Suprapubic skin (tissue), 4 donors: ENCODE results near the gene SCAANT1. TPM values are rescaled to one million over a fixed set of nuclear protein-coding genes. Genes with fewer than 3 reads are reported as not detected.

Source experiments
- DNase-seq, 2 donors: peaks; one replicate each; pipeline ENCODE4 v3.0.0-alpha.2; 2019; ENCODE audit warnings: low spot score in 2 of 2
- H3K27ac ChIP-seq: fragments of 200-600 bp; sonication (generic); one replicate; pipeline ENCODE4 v1.5.1; 2019
- H3K27me3 ChIP-seq: fragments of 200-600 bp; sonication (generic); one replicate; pipeline ENCODE4 v1.5.1; 2019
- H3K36me3 ChIP-seq: fragments of 200-600 bp; sonication (generic); one replicate; pipeline ENCODE4 v1.5.1; 2019
- H3K4me1 ChIP-seq: fragments of 200-600 bp; sonication (generic); one replicate; pipeline ENCODE4 v1.5.1; 2019
- H3K4me3 ChIP-seq: fragments of 200-600 bp; sonication (generic); one replicate; pipeline ENCODE4 v1.5.1; 2019; ENCODE audit warnings: mild to moderate bottlenecking
- H3K9me3 ChIP-seq: fragments of 200-600 bp; sonication (generic); one replicate; pipeline ENCODE4 v1.5.1; 2019
- CTCF ChIP-seq, 2 donors: fragments of 200-600 bp in 1 of 2; fragments of 450-650 bp in 1 of 2; sonication (generic) in 1 of 2; IDR thresholded peaks; one replicate each; pipeline ENCODE4 v1.5.1; 2016 to 2019; ENCODE audit warnings: antibody characterized with exemption in 2 of 2, mild to moderate bottlenecking in 1 of 2, moderate library complexity in 1 of 2
- EP300 ChIP-seq: sonication (generic); formaldehyde crosslinking; IDR thresholded peaks from one replicate; pipeline ENCODE4 v1.6.1; 2017; ENCODE audit warnings: antibody characterized with exemption
- POLR2A ChIP-seq, 2 donors: fragments of 450-650 bp; IDR thresholded peaks; one replicate each; pipeline ENCODE4 v1.6.1; 2017; ENCODE audit warnings: antibody characterized with exemption in 2 of 2, mild to moderate bottlenecking in 2 of 2, moderate library complexity in 2 of 2
- POLR2AphosphoS5 ChIP-seq, 3 donors: sonication (generic); formaldehyde crosslinking; IDR thresholded peaks; one replicate each; pipeline ENCODE4 v1.6.1; 2017; ENCODE audit warnings: antibody characterized with exemption in 3 of 3
- WGBS: methylation state at CpG from one replicate; pipeline ENCODE4 v1.1.5; 2018; 5-methylcytosine and 5-hydroxymethylcytosine counted together
- total RNA-seq, 4 donors: library from RNA; depleted of rRNA; stranded (reverse); fragments of >200 nt; gene quantifications; one replicate each; pipeline ENCODE4 v1.1.0, GENCODE V29; 2016

SCAANT1 gene
- total RNA-seq, 4 donors from 2014 or later, result not detected

- WGBS, result 88% methylated on average over 3 of the region's 3 CpGs
- Histone ChIP-seq H3K27me3 (no peaks in the 10 kb centered on the region), H3K4me3 (no peak overlapping the region), H3K9me3 (no peaks in the 10 kb centered on the region), H3K4me1 (peaks cover 28% of the 10 kb centered on the region), H3K27ac (no peak overlapping the region), H3K36me3 (peaks cover 4% of the 10 kb centered on the region)
- DNase-seq, result no peak
- no peak for TF ChIP-seq CTCF (IDR thresholded peaks at IDR 0.05)
- TF ChIP-seq POLR2AphosphoS5 (IDR thresholded peaks at IDR 0.05), result no peak
- no peak for TF ChIP-seq EP300
- no peak for TF ChIP-seq POLR2A (IDR thresholded peaks at IDR 0.05)
Observed at GRCh38 chr3:63955036-63955650, 43.0 kb upstream of the SCAANT1 start.

GRCh38 chr3:63954182-63954581 is 42.0 kb upstream of the SCAANT1 start:
- no peaks in the 10 kb centered on the region for H3K9me3 ChIP-seq
- H3K4me3 ChIP-seq, result no peak overlapping the region
- peaks cover 22% of the 10 kb centered on the region for H3K4me1 ChIP-seq
- peaks cover 4% of the 10 kb centered on the region for H3K36me3 ChIP-seq
- WGBS, result 70% methylated on average over 5 of the region's 5 CpGs
- no peak overlapping the region for H3K27ac ChIP-seq
- no peak for DNase-seq
- TF ChIP-seq CTCF (IDR thresholded peaks at IDR 0.05) (no peak), EP300 (no peak), POLR2A (IDR thresholded peaks at IDR 0.05) (no peak), POLR2AphosphoS5 (IDR thresholded peaks at IDR 0.05) (no peak)
- no peaks in the 10 kb centered on the region for H3K27me3 ChIP-seq

DNA sequence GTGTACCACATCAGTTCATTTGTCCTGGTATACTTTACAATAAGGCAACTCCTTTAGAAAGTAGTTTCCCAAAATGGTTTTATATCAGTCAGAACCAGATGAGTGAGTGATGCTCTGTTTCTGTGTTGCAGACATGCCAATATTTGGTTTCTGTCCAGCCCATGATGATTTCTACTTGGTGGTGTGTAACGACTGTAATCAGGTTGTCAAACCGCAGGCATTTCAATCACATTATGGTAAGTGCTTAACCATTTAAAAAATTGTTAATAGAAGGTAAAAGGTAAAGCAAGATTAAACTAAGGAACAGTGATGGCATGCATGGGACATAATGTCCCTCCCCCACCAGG is 40.0 kb upstream of the SCAANT1 start:
- TF ChIP-seq POLR2A (IDR thresholded peaks at IDR 0.05) (no peak), CTCF (IDR thresholded peaks at IDR 0.05) (no peak), POLR2AphosphoS5 (IDR thresholded peaks at IDR 0.05) (no peak), EP300 (no peak)
- 69% methylated on average over 2 of the region's 2 CpGs for WGBS
- Histone ChIP-seq H3K4me1 (peaks cover 22% of the 10 kb centered on the region), H3K4me3 (no peak overlapping the region), H3K9me3 (no peaks in the 10 kb centered on the region), H3K27ac (no peak overlapping the region), H3K27me3 (no peaks in the 10 kb centered on the region), H3K36me3 (peaks cover 4% of the 10 kb centered on the region)
- no peak for DNase-seq

DNA sequence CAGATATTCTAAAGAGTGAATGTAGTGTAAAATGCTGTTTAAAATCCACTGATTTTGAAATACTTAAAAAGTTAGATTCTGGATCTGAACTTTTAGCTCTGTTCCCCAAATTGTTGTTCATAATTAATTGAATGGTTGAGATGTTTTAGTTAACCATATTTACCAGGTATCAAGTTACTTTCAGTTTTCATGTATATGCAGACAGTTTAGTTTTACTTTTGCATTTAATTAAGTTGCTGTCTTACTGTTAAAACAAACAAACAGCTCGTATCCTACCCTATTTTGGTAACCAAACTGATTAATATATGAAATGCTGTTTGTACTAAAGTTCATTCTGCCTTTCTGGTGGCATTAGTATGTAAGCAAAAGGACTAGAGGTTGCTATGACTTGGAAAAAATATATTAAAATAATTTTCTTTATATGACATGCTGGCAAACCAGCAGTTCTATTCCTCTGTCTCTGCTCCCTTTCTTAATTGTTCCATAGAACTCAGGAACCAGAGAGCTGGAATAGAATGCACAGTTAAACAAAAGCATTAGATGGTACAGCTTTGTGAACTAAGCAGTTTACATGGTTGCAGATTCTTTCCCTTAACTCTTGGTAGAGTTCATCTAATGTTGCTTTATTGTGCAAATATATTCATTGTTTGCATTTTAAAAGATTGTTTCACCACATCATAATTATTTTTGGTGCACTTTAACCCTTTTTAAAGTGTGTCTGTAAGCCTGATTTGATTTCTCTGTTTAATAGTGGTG is 39.5 kb upstream of the SCAANT1 start:
- Histone ChIP-seq H3K4me3 (no peak overlapping the region), H3K36me3 (peaks cover 4% of the 10 kb centered on the region), H3K9me3 (no peaks in the 10 kb centered on the region), H3K27me3 (no peaks in the 10 kb centered on the region), H3K4me1 (peaks cover 22% of the 10 kb centered on the region), H3K27ac (no peak overlapping the region)
- DNase-seq, result no peak
- TF ChIP-seq POLR2AphosphoS5 (IDR thresholded peaks at IDR 0.05), result no peak
- no peak for TF ChIP-seq POLR2A (IDR thresholded peaks at IDR 0.05)
- no peak for TF ChIP-seq EP300
- TF ChIP-seq CTCF (IDR thresholded peaks at IDR 0.05), result no peak
- 47% methylated on average over 1 of the region's 1 CpG for WGBS

DNA sequence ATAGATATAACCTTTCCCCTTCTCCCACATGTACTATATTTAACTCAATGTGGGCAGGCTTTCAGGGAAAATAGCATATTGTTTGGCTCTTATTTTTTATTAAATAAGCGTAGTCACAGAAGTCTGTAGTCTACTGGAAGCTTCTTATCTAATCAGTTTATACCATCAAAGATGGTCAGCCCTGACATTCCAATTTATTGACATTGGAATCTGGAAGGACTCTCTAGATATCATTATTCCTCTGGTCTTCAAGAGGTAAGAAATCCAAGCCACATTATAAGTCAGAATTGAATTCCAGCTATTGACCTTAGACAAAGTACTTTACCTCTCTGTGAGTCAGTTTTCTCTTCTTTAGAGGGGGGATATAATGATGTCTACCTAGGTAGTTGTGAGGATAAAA is 38.5 kb upstream of the SCAANT1 start:
- no peaks in the 10 kb centered on the region for H3K27me3 ChIP-seq
- no peak overlapping the region for H3K27ac ChIP-seq
- DNase-seq, result no peak
- no peak overlapping the region for H3K4me3 ChIP-seq
- no peaks in the 10 kb centered on the region for H3K9me3 ChIP-seq
- H3K4me1 ChIP-seq, result peaks cover 22% of the 10 kb centered on the region
- peaks cover 4% of the 10 kb centered on the region for H3K36me3 ChIP-seq
- 81% methylated on average over 1 of the region's 1 CpG for WGBS
- TF ChIP-seq POLR2AphosphoS5 (IDR thresholded peaks at IDR 0.05) (no peak), CTCF (IDR thresholded peaks at IDR 0.05) (no peak), EP300 (no peak), POLR2A (IDR thresholded peaks at IDR 0.05) (no peak)
